HCT116 (cell line): Measurements from ENCODE around the gene ADAM19. TPM values are rescaled to one million over a fixed set of nuclear protein-coding genes. Genes with fewer than 3 reads are reported as not detected.

ENCODE experiments used
- ATAC-seq: fragments of 200-7000 bp; cut with Tn5 transposase; 2 replicates; pipeline ENCODE4 v1.9.1; 2020; ENCODE audit warnings: mild to moderate bottlenecking, moderate library complexity
- BruUV-seq: library from RNA; stranded (reverse); fragments of 400-500 nt; replicated peaks from 2 replicates; lab custom pipeline; 2021; lab: Mats Ljungman, UMichigan
- CTCF ChIA-PET: fragments of 300-600 bp; sonication (Branson Sonifier 250); formaldehyde crosslinking; loops from one replicate; lab custom pipeline; 2021; ENCODE audit warnings: antibody characterized with exemption; lab: Charles Lee
- POLR2A ChIA-PET: fragments of 300-600, 350-600 bp; sonication (Branson Sonifier 250); formaldehyde crosslinking; loops from one replicate; lab custom pipeline; 2021; ENCODE audit warnings: antibody characterized with exemption; lab: Charles Lee
- RAD21 ChIA-PET, 2 experiments: fragments of 300-600 bp; sonication (Branson Sonifier 250); formaldehyde crosslinking; loops; one replicate each; lab custom pipeline; 2023; ENCODE audit warnings: low total read pairs in 2 of 2; ENCODE audit not compliant: uncharacterized antibody in 2 of 2, unreplicated experiment in 2 of 2, low non-redundant PET in 1 of 2; lab: Charles Lee
- DNase-seq: peaks from one replicate; pipeline ENCODE4 v3.0.0-alpha.2; 2010; ENCODE audit warnings: low read depth, low spot score
- H2AFZ ChIP-seq: fragments of 200-600 bp; shearing (Covaris generic), sonication (generic); 2 replicates; pipeline ENCODE4 v1.6.1; 2017; ENCODE audit warnings: low read depth, mixed run types, mixed read lengths, antibody characterized with exemption, low read length; ENCODE audit not compliant: poor library complexity, severe bottlenecking
- H3K27ac ChIP-seq: 2 replicates; pipeline ENCODE4 v1.5.1; 2012; ENCODE audit warnings: low read depth, low read length
- H3K27me3 ChIP-seq: fragments of 200-600 bp; sonication (generic); 2 replicates; pipeline ENCODE4 v1.6.1; 2016; ENCODE audit warnings: mixed run types, low read length, mixed read lengths; ENCODE audit not compliant: insufficient read depth
- H3K36me3 ChIP-seq, 2 experiments: fragments of 200-500 bp in 1 of 2; fragments of 200-600 bp in 1 of 2; sonication (Bioruptor generic) in 1 of 2; sonication (generic) in 1 of 2; 2 replicates each; pipeline versions ENCODE4 v1.5.1 to v1.6.1; 2014 to 2016; ENCODE audit warnings: low read length in 2 of 2, inconsistent platforms in 1 of 2, mixed read lengths in 1 of 2, mixed run types in 1 of 2; ENCODE audit not compliant: insufficient read depth in 2 of 2, control insufficient read depth in 1 of 2
- H3K4me1 ChIP-seq, 2 experiments: fragments of 200-600 bp in 1 of 2; sonication (generic) in 1 of 2; 2 replicates each; pipeline versions ENCODE4 v1.5.1 to v1.6.1; 2012 to 2017; ENCODE audit warnings: low read length in 2 of 2, inconsistent platforms in 1 of 2, mild to moderate bottlenecking in 1 of 2, mixed read lengths in 1 of 2, mixed run types in 1 of 2, moderate library complexity in 1 of 2; ENCODE audit not compliant: insufficient read depth in 2 of 2, control insufficient read depth in 1 of 2
- H3K4me2 ChIP-seq: fragments of 200-600 bp; sonication (generic); 2 replicates; pipeline ENCODE4 v1.6.1; 2017; ENCODE audit warnings: mixed run types, low read length, mixed read lengths
- H3K4me3 ChIP-seq, 2 experiments: fragments of 200-600 bp in 1 of 2; sonication (generic) in 1 of 2; replicated peaks in 1 of 2; 2 replicates each; pipeline ENCODE4 v1.5.1; 2011 to 2016; ENCODE audit warnings: low read length in 2 of 2, control low read depth in 1 of 2, low read depth in 1 of 2, mild to moderate bottlenecking in 1 of 2, mixed read lengths in 1 of 2, mixed run types in 1 of 2
- H3K79me2 ChIP-seq: fragments of 200-600 bp; sonication (generic); 2 replicates; pipeline ENCODE4 v1.6.1; 2017; ENCODE audit warnings: mild to moderate bottlenecking, mixed run types, low read length, moderate library complexity, mixed read lengths; ENCODE audit not compliant: insufficient read depth
- H3K9ac ChIP-seq: fragments of 200-600 bp; sonication (generic); 2 replicates; pipeline ENCODE4 v1.6.1; 2016; ENCODE audit warnings: low read length, mixed read lengths
- H3K9me2 ChIP-seq: fragments of 200-600 bp; sonication (generic), shearing (Covaris generic); 2 replicates; pipeline ENCODE4 v1.6.1; 2017; ENCODE audit warnings: mixed run types, mild to moderate bottlenecking, moderate library complexity; ENCODE audit not compliant: insufficient read depth
- H3K9me3 ChIP-seq, 2 experiments: fragments of 200-500 bp in 1 of 2; fragments of 200-600 bp in 1 of 2; sonication (Bioruptor generic) in 1 of 2; sonication (generic) in 1 of 2; 2 replicates each; pipeline ENCODE4 v1.6.1; 2014 to 2017; ENCODE audit warnings: low read length in 2 of 2, mixed read lengths in 2 of 2, inconsistent platforms in 1 of 2, low read depth in 1 of 2, mild to moderate bottlenecking in 1 of 2, mixed run types in 1 of 2, moderate library complexity in 1 of 2; ENCODE audit not compliant: control insufficient read depth in 1 of 2, insufficient read depth in 1 of 2
- H4K20me1 ChIP-seq: fragments of 200-600 bp; sonication (generic), shearing (Covaris generic); 2 replicates; pipeline ENCODE4 v1.6.1; 2017; ENCODE audit warnings: mixed run types, mild to moderate bottlenecking, moderate library complexity; ENCODE audit not compliant: insufficient read depth
- CBX3 ChIP-seq: IDR thresholded peaks from 2 replicates; pipeline ENCODE4 v1.6.1; 2012; ENCODE audit warnings: low read depth
- CEBPB ChIP-seq: IDR thresholded peaks from 2 replicates; pipeline ENCODE4 v1.6.1; 2012; ENCODE audit warnings: low read depth
- EGR1 ChIP-seq: IDR thresholded peaks from 2 replicates; pipeline ENCODE4 v1.6.1; 2012; ENCODE audit warnings: low read depth
- ELF1 ChIP-seq: IDR thresholded peaks from 2 replicates; pipeline ENCODE4 v1.6.1; 2012; ENCODE audit warnings: low read depth, borderline replicate concordance
- EZH2 ChIP-seq: fragments of 200-600 bp; sonication (generic); IDR thresholded peaks from 2 replicates; pipeline ENCODE4 v1.6.1; 2017; ENCODE audit warnings: antibody characterized with exemption, mixed run types
- FOSL1 ChIP-seq: IDR thresholded peaks from 2 replicates; pipeline ENCODE4 v1.6.1; 2012; ENCODE audit warnings: low read depth
- JUND ChIP-seq: IDR thresholded peaks from 2 replicates; pipeline ENCODE4 v1.6.1; 2012
- MAX ChIP-seq: IDR thresholded peaks from 2 replicates; pipeline ENCODE4 v1.6.1; 2012
- POLR2A ChIP-seq: IDR thresholded peaks from 2 replicates; pipeline ENCODE4 v1.7.0; 2011; ENCODE audit warnings: borderline replicate concordance; ENCODE audit not compliant: insufficient read depth, insufficient read length; ENCODE audit errors: extremely low read depth
- POLR2AphosphoS5 ChIP-seq: IDR thresholded peaks from 2 replicates; pipeline ENCODE4 v1.6.1; 2011; ENCODE audit warnings: mild to moderate bottlenecking, low read depth, low read length, moderate library complexity
- RAD21 ChIP-seq: IDR thresholded peaks from 2 replicates; pipeline ENCODE4 v1.6.1; 2012; ENCODE audit warnings: low read depth, mild to moderate bottlenecking
- REST ChIP-seq: IDR thresholded peaks from 2 replicates; pipeline ENCODE4 v1.6.1; 2012; ENCODE audit warnings: low read depth
- SIN3A ChIP-seq: IDR thresholded peaks from 2 replicates; pipeline ENCODE4 v1.6.1; 2012; ENCODE audit warnings: low read depth
- SP1 ChIP-seq: IDR thresholded peaks from 2 replicates; pipeline ENCODE4 v1.6.1; 2012; ENCODE audit warnings: low read depth
- SRF ChIP-seq: IDR thresholded peaks from 2 replicates; pipeline ENCODE4 v1.6.1; 2012; ENCODE audit warnings: low read depth
- YY1 ChIP-seq: IDR thresholded peaks from 2 replicates; pipeline ENCODE4 v1.6.1; 2011; ENCODE audit warnings: low read length, low read depth, moderate library complexity, mild to moderate bottlenecking; ENCODE audit not compliant: insufficient replicate concordance; ENCODE audit errors: extremely low read depth
- ZBTB33 ChIP-seq: IDR thresholded peaks from 2 replicates; pipeline ENCODE4 v1.6.1; 2011; ENCODE audit warnings: mild to moderate bottlenecking, low read length, moderate library complexity; ENCODE audit not compliant: insufficient replicate concordance; ENCODE audit errors: extremely low read depth
- ZFX ChIP-seq: fragments of 450-650 bp; IDR thresholded peaks from 2 replicates; pipeline ENCODE4 v1.6.1; 2017
- ZNF274 ChIP-seq: fragments of 200-500 bp; sonication (Bioruptor generic); IDR thresholded peaks from 2 replicates; pipeline ENCODE4 v1.6.1; 2014; ENCODE audit warnings: mild to moderate bottlenecking, low read depth, low read length, inconsistent platforms
- intact Hi-C: fragments of 100-400 bp; cut with micrococcal nuclease; formaldehyde crosslinking; loops from 2 replicates; pipeline ENCODE4 v1.10.0; 2022
- total RNA-seq: library from RNA; stranded (reverse); gene quantifications from one replicate; pipeline ENCODE4 v1.2.1, GENCODE V29; 2021; ENCODE audit not compliant: unreplicated experiment

The ADAM19 gene
- total RNA-seq, 1 experiment from 2014 or later, result 77.3 TPM

- TF ChIP-seq YY1 (no peak), JUND (no peak), SP1 (no peak), RAD21 (no peak)
Observed at GRCh38 chr5:157504053-157504452, 71.5 kb downstream of the ADAM19 start (continued).

GRCh38 chr5:157502143-157502647 lies 73.4 kb downstream of the ADAM19 start:
- POLR2A ChIA-PET, result no interaction called here
- Histone ChIP-seq H4K20me1 (no peaks in the 10 kb centered on the region), H3K27me3 (no peaks in the 10 kb centered on the region), H3K4me3 (no peak overlapping the region), H3K27ac (no peak overlapping the region), H3K4me2 (no peak overlapping the region), H3K4me1 (peaks cover 0 to 4% of the 10 kb centered on the region in 2 experiments; a peak in 1 of 4 replicates), H2AFZ (no peak overlapping the region), H3K9ac (no peak overlapping the region), H3K36me3 (peaks cover 12 to 15% of the 10 kb centered on the region in 2 experiments; a peak in 3 of 4 replicates), H3K9me3 (no peaks in the 10 kb centered on the region), H3K9me2 (no peaks in the 10 kb centered on the region), H3K79me2 (no peaks in the 10 kb centered on the region)
- ATAC-seq, result no peak
- intact Hi-C loops, result no loop called here
- TF ChIP-seq ZBTB33, result no peak
- no peak for TF ChIP-seq RAD21
- TF ChIP-seq CBX3, result no peak
- no peak for TF ChIP-seq YY1
- no peak for TF ChIP-seq POLR2A
- no peak for TF ChIP-seq REST
- TF ChIP-seq POLR2AphosphoS5, result no peak
- TF ChIP-seq EGR1, result no peak
- TF ChIP-seq CEBPB, result no peak
- no peak for TF ChIP-seq FOSL1
- no peak for TF ChIP-seq EZH2
- no peak for TF ChIP-seq MAX
- TF ChIP-seq JUND, result no peak
- no peak for TF ChIP-seq ELF1
- TF ChIP-seq SIN3A, result no peak
- TF ChIP-seq ZNF274, result no peak
- TF ChIP-seq ZFX, result no peak
- no peak for TF ChIP-seq SRF
- CTCF ChIA-PET, result no interaction called here
- RAD21 ChIA-PET, result no interaction called here
- no TSS peak for BruUV-seq
- no peak for DNase-seq
